NOMO-1 treated with dmso at 0.1 percent for 144 hours (cell line): Measurements from ENCODE around the gene ZNF385B.
A peak's percentile ranks its signal among the peaks of the same experiment; 100 is the strongest.

Experiments used
- DNase-seq: peaks from one replicate; lab custom pipeline; 2025; ENCODE audit not compliant: unreplicated experiment; lab: John Stamatoyannopoulos, UW

ZNF385B gene

DNA sequence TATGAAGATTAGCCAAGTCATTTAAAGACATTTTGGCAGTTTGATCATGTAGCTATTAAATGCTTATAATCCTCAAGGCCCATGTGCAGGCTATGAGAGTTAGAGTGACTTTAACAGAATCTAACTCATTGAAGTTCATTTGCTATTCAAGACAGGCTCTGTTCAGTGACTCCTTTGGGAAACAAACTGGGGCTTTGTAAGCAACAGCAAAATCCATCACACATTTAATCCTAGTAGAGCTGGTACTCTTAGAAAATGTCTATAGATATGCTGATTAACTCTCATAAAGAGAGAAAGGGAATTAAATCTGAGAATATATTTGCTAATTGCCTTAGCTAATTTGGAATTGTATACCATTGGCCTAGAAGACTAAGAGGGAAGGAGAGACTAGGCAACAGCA is 414.0 kb downstream of the ZNF385B start:
- DNase-seq = no peak

DNA sequence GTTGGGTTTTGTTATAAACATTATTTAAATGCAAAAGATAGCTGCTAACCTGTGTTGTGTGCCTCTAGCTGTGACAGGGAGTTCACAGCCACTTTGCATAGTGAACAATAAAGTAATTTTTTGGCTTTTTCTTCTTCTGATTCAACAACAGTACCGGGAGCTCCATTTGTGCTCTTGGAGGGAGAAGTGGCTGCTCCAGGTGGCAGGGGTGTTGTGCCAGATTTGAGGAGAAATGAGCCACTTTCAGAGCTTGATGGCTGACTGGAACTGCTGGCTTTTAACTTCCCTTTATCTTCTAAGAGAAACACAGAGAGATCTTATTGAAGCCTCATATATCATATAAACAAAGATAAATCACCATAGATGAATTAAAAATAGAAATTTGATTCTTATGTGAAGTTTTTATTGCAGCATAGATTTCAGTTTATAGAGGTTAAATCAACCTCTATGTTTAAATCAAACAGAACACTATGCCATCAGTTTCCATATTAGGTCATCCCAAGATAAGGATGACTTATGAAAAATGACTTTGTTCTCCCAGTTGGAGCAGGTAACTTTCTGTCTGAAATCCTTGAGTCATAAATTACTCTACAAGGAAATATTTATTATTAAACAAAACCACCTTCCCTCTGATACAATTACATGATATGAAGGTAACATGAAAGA is 414.8 kb downstream of the ZNF385B start:
- DNase-seq = no peak

DNA sequence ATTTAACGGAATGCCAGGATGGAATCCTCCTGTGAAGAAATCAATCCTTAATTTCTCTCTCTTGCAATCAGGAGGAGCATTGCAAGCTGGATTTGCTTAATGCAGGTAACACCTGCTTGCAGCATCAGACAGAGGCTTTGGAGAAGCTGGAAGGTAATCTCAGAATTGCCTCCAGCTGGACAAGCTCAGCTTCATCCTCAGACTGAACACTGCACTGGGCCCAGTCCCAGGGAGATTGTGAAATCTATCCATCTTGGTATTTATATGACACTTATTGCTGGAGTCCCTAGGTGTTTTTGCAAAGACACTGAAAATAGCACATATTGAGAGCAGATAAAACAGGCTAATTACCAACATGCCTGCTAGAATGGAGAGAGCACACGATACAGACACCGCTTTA is 417.4 kb downstream of the ZNF385B start:
- DNase-seq = no peak

DNA sequence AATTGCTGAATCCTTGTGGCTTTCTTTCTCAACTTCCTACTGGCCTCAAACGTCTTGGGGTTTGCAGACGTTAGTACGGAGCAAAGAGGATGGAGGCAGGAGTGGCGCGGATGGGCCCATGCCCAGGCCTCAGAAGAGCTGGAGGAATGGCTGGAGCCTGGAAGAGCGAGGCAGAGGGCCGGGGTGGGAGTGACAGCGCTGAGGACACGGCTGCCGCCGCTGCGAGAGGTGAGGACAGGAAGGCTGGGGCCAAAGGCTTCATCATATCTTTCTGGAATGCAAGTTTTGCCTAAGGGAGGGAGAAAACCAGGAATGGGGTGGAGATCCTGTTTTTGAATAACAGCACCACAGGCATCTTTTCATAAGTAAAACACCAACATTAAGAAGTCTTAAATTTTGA is 418.2 kb downstream of the ZNF385B start:
- DNase-seq = peak; percentile 35

DNA sequence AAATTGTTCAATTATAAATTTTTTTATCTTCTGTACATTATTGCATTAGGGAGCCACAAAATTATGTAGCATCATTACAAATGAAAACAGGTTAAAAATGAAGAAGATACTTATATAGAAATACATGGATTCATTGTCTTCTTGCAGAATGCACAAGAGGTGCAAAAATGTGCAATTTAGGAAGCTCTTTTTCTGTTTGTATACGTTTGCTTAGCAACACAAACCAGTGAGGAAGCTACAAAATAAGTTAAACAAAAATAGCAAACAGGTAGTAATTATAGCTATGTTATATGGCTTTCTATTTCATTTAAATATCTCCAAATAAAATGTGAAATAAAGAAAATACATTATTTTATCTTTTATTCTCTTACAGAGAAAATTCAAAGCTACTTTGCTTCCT is 419.2 kb downstream of the ZNF385B start:
- no peak for DNase-seq

DNA sequence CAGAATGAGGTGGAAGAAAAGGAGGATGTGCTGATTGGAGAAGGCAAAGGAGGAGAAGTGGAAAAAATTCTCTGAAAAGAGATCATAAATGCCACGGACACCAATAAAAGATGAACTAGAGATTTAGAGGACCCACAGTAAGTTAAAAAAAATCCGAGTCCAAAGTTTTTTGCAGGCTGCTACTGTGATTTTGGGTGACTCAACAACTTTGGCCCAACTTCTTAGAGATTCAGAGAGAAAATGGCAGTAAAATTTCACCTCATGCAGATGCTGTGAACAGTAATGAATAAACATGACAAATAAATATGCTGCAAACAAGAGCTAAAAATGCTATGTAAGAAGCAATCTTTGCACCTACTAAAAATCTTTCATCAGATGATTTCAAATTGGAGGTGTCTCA is 419.9 kb downstream of the ZNF385B start:
- no peak for DNase-seq

GRCh38 chr2:179440642-179441251 is 420.7 kb downstream of the ZNF385B start:
- no peak for DNase-seq

DNA sequence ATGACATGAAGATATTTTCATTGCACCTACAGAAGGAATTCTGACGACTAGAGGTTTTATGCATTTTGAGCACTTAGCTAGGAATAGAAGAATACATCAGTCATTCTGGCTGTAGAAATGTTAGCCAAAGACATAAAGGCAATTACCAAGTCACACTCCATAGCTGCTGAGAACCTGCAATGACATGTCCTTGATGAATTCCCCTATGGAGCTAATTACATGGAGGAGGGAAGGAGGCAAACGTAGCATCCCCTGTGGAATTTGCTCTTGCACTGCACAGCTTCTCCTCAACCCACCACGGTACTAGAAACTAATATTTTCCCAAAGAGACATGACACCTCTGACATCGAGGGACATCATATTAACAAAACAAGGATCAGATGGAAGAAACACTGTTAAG is 422.8 kb downstream of the ZNF385B start:
- no peak for DNase-seq

GRCh38 chr2:179437430-179437829 is 424.0 kb downstream of the ZNF385B start:
- no peak for DNase-seq

- no peak for DNase-seq
Observed at GRCh38 chr2:179435566-179435965, 425.8 kb downstream of the ZNF385B start.

DNA sequence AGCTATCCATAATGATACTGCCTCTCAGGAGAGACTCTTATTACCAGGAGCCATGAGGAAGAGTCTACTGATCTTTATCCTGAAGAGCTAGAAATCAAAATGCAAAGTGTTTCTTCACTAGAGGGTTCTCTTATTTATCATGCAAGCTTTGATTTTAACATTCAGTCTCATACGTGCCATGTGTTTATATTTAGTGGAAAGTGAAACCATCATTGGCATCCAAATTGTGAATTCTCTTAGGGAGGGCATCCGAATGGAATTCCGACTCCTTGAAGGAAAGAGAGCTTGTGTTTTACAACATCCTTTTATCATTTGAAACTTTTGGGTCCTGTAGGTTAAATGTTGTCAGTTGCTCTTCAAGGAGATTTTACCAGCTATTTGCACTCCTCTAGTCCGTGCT is 426.4 kb downstream of the ZNF385B start:
- DNase-seq = no peak

GRCh38 chr2:179434357-179434756 is 427.1 kb downstream of the ZNF385B start:
- no peak for DNase-seq

GRCh38 chr2:179432751-179433150 is 428.7 kb downstream of the ZNF385B start:
- DNase-seq = no peak

GRCh38 chr2:179429597-179429996 is 431.8 kb downstream of the ZNF385B start:
- DNase-seq = no peak

GRCh38 chr2:179429060-179429471 is 432.3 kb downstream of the ZNF385B start:
- DNase-seq = no peak

GRCh38 chr2:179428649-179429048 is 432.8 kb downstream of the ZNF385B start:
- no peak for DNase-seq

DNA sequence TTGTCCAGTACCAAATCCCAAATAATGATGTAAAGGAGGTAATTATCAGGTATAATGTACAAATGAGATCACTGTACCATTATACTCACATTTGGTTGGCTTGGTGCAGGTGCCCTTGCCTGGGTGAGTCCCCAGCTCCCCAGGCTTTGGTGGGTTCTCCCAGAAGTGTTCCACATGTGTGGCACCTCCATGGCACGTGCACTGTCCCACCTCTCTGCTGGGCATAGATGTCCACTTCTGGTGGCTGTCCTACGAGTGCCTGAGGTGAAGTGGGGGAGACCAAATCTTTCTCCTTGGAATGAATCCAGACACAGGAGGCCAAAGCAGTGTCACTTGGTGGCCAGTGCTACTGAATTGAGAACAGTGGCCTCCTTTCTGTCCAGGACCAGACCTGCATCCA is 434.3 kb downstream of the ZNF385B start:
- no peak for DNase-seq

DNA sequence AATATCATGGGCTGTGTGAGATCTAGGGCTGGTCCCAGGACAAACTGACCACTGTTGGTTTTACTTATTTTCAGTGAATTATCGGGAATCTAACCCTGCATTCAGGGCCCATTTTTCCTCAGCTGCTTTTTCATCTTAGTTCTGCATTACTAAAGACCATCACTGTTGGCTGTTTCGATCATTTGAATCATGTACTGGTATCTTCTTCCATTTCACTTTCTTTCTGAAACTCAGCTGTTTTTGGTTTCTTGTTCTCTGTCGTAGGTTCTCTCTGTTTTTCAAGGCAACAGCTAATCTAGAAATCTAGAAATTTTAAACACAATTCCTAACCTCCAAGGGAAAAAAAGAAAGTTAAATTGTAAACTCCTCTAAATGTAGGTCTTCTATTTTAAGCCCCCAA is 436.8 kb downstream of the ZNF385B start:
- DNase-seq = no peak

GRCh38 chr2:179422037-179422643 is 439.3 kb downstream of the ZNF385B start:
- DNase-seq = peak; percentile 8

GRCh38 chr2:179417436-179417949 is 443.9 kb downstream of the ZNF385B start:
- no peak for DNase-seq

DNA sequence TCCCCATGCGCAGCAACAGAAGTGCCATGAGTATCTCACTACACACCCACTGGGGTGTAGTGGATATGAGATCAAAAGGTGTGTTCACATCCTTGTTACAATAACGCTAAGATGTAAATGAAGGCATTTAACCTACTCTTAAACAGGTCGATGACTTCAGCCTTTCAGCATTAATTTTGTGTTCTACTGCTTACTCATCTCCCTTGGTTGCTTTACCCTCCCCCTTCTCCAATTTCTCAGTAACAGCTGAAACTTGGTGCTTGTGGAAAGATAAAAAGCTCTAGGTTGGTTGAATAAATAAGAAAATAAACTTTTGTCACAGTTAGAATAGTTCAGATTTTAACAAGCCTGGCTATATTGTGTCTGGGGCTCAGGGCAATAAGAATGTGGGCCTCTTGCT is 449.3 kb downstream of the ZNF385B start:
- no peak for DNase-seq
